KMS-11 (cell line): Measurements from ENCODE around the gene LINC00632.

ENCODE experiments used
- H2AFZ ChIP-seq: fragments of 200-600 bp; sonication (generic); 2 replicates; pipeline ENCODE4 v1.6.1; 2016; ENCODE audit warnings: antibody characterized with exemption, mixed run types, low read depth
- H3K27ac ChIP-seq: fragments of 200-600 bp; sonication (generic); 2 replicates; pipeline ENCODE4 v1.6.1; 2016; ENCODE audit warnings: mild to moderate bottlenecking, mixed run types
- H3K27me3 ChIP-seq: fragments of 200-600 bp; sonication (generic); 2 replicates; pipeline ENCODE4 v1.6.1; 2017; ENCODE audit warnings: mild to moderate bottlenecking, low read depth, mixed run types, moderate library complexity; ENCODE audit not compliant: insufficient read depth
- H3K36me3 ChIP-seq: fragments of 200-600 bp; sonication (generic); 2 replicates; pipeline ENCODE4 v1.6.1; 2017; ENCODE audit warnings: mild to moderate bottlenecking, mixed run types; ENCODE audit not compliant: insufficient read depth
- H3K4me1 ChIP-seq: fragments of 200-600 bp; sonication (generic); 2 replicates; pipeline ENCODE4 v1.6.1; 2016; ENCODE audit warnings: mild to moderate bottlenecking, low read depth, mixed run types; ENCODE audit not compliant: poor library complexity, severe bottlenecking
- H3K4me2 ChIP-seq: fragments of 200-600 bp; sonication (generic); 2 replicates; pipeline ENCODE4 v1.7.0; 2016; ENCODE audit warnings: mild to moderate bottlenecking, mixed run types
- H3K4me3 ChIP-seq: fragments of 200-600 bp; sonication (generic); IDR thresholded peaks from 2 replicates; pipeline ENCODE4 v1.6.1; 2017; ENCODE audit warnings: low read depth, low read length, mixed read lengths; ENCODE audit not compliant: insufficient read depth
- H3K79me2 ChIP-seq: fragments of 200-600 bp; sonication (generic); 2 replicates; pipeline ENCODE4 v1.6.1; 2016; ENCODE audit warnings: low read depth, mixed run types; ENCODE audit not compliant: insufficient read depth
- H3K9ac ChIP-seq: fragments of 200-600 bp; sonication (generic); 2 replicates; pipeline ENCODE4 v1.6.1; 2016; ENCODE audit warnings: mild to moderate bottlenecking, mixed run types
- H4K20me1 ChIP-seq: fragments of 200-600 bp; sonication (generic); 2 replicates; pipeline ENCODE4 v1.6.1; 2016; ENCODE audit warnings: mild to moderate bottlenecking, mixed run types; ENCODE audit not compliant: insufficient read depth
- TF ChIP-seq, protein P1 (sequence below): fragments of 200-600 bp; sonication (generic); conservative IDR thresholded peaks from 2 replicates; pipeline ENCODE4 v1.6.1; 2017; ENCODE audit warnings: low read depth, mild to moderate bottlenecking, antibody characterized with exemption, low read length, moderate library complexity, mixed read lengths

The LINC00632 gene

GRCh38 chrX:140775211-140775610 is 65.7 kb downstream of the LINC00632 start:
- Histone ChIP-seq H3K4me1 (no peaks in the 10 kb centered on the region), H3K4me2 (no peak overlapping the region), H3K27me3 (no peaks in the 10 kb centered on the region), H2AFZ (no peak overlapping the region), H3K79me2 (no peaks in the 10 kb centered on the region), H3K36me3 (no peaks in the 10 kb centered on the region), H3K27ac (no peak overlapping the region), H3K4me3 (no peak overlapping the region), H3K9ac (no peak overlapping the region), H4K20me1 (no peaks in the 10 kb centered on the region)
- TF ChIP-seq, protein P1, sequence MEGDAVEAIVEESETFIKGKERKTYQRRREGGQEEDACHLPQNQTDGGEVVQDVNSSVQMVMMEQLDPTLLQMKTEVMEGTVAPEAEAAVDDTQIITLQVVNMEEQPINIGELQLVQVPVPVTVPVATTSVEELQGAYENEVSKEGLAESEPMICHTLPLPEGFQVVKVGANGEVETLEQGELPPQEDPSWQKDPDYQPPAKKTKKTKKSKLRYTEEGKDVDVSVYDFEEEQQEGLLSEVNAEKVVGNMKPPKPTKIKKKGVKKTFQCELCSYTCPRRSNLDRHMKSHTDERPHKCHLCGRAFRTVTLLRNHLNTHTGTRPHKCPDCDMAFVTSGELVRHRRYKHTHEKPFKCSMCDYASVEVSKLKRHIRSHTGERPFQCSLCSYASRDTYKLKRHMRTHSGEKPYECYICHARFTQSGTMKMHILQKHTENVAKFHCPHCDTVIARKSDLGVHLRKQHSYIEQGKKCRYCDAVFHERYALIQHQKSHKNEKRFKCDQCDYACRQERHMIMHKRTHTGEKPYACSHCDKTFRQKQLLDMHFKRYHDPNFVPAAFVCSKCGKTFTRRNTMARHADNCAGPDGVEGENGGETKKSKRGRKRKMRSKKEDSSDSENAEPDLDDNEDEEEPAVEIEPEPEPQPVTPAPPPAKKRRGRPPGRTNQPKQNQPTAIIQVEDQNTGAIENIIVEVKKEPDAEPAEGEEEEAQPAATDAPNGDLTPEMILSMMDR = no peak

GRCh38 chrX:140776320-140776719 is 66.8 kb downstream of the LINC00632 start:
- H3K4me3 ChIP-seq = no peak overlapping the region
- no peaks in the 10 kb centered on the region for H4K20me1 ChIP-seq
- no peak overlapping the region for H3K9ac ChIP-seq
- H3K27ac ChIP-seq = no peak overlapping the region
- no peak overlapping the region for H2AFZ ChIP-seq
- H3K4me1 ChIP-seq = no peaks in the 10 kb centered on the region
- H3K36me3 ChIP-seq = no peaks in the 10 kb centered on the region
- TF ChIP-seq, protein P1 = no peak
- H3K27me3 ChIP-seq = no peaks in the 10 kb centered on the region
- no peaks in the 10 kb centered on the region for H3K79me2 ChIP-seq
- no peak overlapping the region for H3K4me2 ChIP-seq

DNA sequence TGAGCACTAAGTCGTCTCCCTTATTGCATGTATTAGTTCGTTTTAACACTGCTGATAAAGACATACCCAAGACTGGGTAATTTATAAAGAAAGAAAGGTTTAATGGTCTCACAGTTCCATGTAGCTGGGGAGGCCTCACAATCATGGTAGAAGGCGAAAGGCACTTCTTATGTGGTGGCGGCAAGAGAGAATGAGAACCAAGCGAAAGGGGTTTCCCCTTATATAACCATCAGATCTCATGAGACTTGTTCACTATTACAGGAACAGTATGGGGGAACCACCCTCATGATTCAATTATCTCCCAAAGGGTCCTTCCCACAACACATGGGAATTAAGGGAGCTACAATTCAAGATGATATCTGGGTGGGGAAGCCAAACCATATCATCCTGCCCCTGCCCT is 85.1 kb downstream of the LINC00632 start:
- Histone ChIP-seq H3K4me2 (no peak overlapping the region), H3K27me3 (no peaks in the 10 kb centered on the region), H3K36me3 (no peaks in the 10 kb centered on the region), H3K27ac (no peak overlapping the region), H4K20me1 (no peaks in the 10 kb centered on the region), H3K4me1 (no peaks in the 10 kb centered on the region), H3K79me2 (no peaks in the 10 kb centered on the region), H3K9ac (no peak overlapping the region), H3K4me3 (no peak overlapping the region), H2AFZ (no peak overlapping the region)
- TF ChIP-seq, protein P1 = no peak

- H3K79me2 ChIP-seq = no peaks in the 10 kb centered on the region
- no peak overlapping the region for H3K4me2 ChIP-seq
- no peak overlapping the region for H3K9ac ChIP-seq
- H4K20me1 ChIP-seq = no peaks in the 10 kb centered on the region
- no peaks in the 10 kb centered on the region for H3K27me3 ChIP-seq
- H3K27ac ChIP-seq = no peak overlapping the region
- TF ChIP-seq, protein P1 = no peak
- no peak overlapping the region for H2AFZ ChIP-seq
- H3K4me1 ChIP-seq = no peaks in the 10 kb centered on the region
- H3K4me3 ChIP-seq = no peak overlapping the region
- H3K36me3 ChIP-seq = no peaks in the 10 kb centered on the region
Observed at GRCh38 chrX:140799216-140799615, 89.7 kb downstream of the LINC00632 start.
